Naive thymus-derived CD4-positive, alpha-beta T cell (primary cell): Measurements from ENCODE around the gene CDH4. TPM values are rescaled to one million over a fixed set of nuclear protein-coding genes. Genes with fewer than 3 reads are reported as not detected.

Experiments
- ATAC-seq: fragments of 150-1000 bp; cut with Tn5 transposase; 2 replicates; pipeline ENCODE4 v1.10.0; 2021; ENCODE audit warnings: mild to moderate bottlenecking, moderate library complexity
- CTCF ChIA-PET: fragments of 350-600 bp; sonication (Branson Sonifier 250); formaldehyde crosslinking; loops from one replicate; lab custom pipeline; 2021; ENCODE audit warnings: antibody characterized with exemption; lab: Charles Lee
- POLR2A ChIA-PET: fragments of 350-600 bp; sonication (Branson Sonifier 250); formaldehyde crosslinking; loops from one replicate; lab custom pipeline; 2021; ENCODE audit warnings: antibody characterized with exemption, inconsistent platforms; lab: Charles Lee
- DNase-seq, 9 donors: peaks; one replicate each; pipeline versions ENCODE4 v3.0.0 to v3.0.0-alpha.2; 2020 to 2022; ENCODE audit warnings: mixed read lengths in 1 of 9
- H3K27ac ChIP-seq: one replicate; pipeline ENCODE4 v1.7.0; 2013; ENCODE audit warnings: mild to moderate bottlenecking, low read depth, low read length, moderate library complexity
- H3K27me3 ChIP-seq, 2 donors: one replicate each; pipeline ENCODE4 v1.7.0; 2013; ENCODE audit warnings: low read length in 2 of 2, mild to moderate bottlenecking in 2 of 2, moderate library complexity in 2 of 2; ENCODE audit not compliant: control insufficient read depth in 2 of 2, insufficient read depth in 2 of 2
- H3K36me3 ChIP-seq, 3 experiments: 1 replicate in 2 of 3; 2 replicates in 1 of 3; pipeline ENCODE4 v1.7.0; 2013; ENCODE audit warnings: low read length in 3 of 3, mild to moderate bottlenecking in 3 of 3, moderate library complexity in 1 of 3; ENCODE audit not compliant: insufficient read depth in 3 of 3, control insufficient read depth in 2 of 3
- H3K4me1 ChIP-seq, 2 donors: one replicate each; pipeline ENCODE4 v1.7.0; 2013; ENCODE audit warnings: low read length in 2 of 2, mild to moderate bottlenecking in 2 of 2, moderate library complexity in 1 of 2; ENCODE audit not compliant: control insufficient read depth in 2 of 2, insufficient read depth in 2 of 2
- H3K4me3 ChIP-seq: 2 replicates; pipeline ENCODE4 v1.7.0; 2013; ENCODE audit warnings: mild to moderate bottlenecking, low read length
- H3K9me3 ChIP-seq, 3 experiments: 1 replicate in 2 of 3; 2 replicates in 1 of 3; pipeline ENCODE4 v1.7.0; 2013; ENCODE audit warnings: low read length in 3 of 3; ENCODE audit not compliant: control insufficient read depth in 2 of 3
- H3K27ac Mint-ChIP-seq, 9 donors: one replicate each; pipeline ENCODE4 v1.8.0; 2020 to 2022; ENCODE audit warnings: mixed read lengths in 9 of 9, mild to moderate bottlenecking in 8 of 9, moderate library complexity in 5 of 9, inconsistent platforms in 2 of 9
- H3K27me3 Mint-ChIP-seq, 5 donors: one replicate each; pipeline ENCODE4 v1.8.0; 2021 to 2022; ENCODE audit warnings: mixed read lengths in 5 of 5, mild to moderate bottlenecking in 1 of 5
- H3K36me3 Mint-ChIP-seq, 5 donors: one replicate each; pipeline ENCODE4 v1.8.0; 2020 to 2022; ENCODE audit warnings: mixed read lengths in 5 of 5, mild to moderate bottlenecking in 3 of 5, inconsistent platforms in 1 of 5
- H3K4me1 Mint-ChIP-seq, 7 donors: one replicate each; pipeline ENCODE4 v1.8.0; 2020 to 2022; ENCODE audit warnings: mixed read lengths in 7 of 7, mild to moderate bottlenecking in 3 of 7, inconsistent platforms in 1 of 7
- H3K4me3 Mint-ChIP-seq, 10 donors: one replicate each; pipeline ENCODE4 v1.8.0; 2020 to 2022; ENCODE audit warnings: mild to moderate bottlenecking in 10 of 10, mixed read lengths in 10 of 10, moderate library complexity in 6 of 10, inconsistent platforms in 2 of 10
- H3K9me3 Mint-ChIP-seq, 11 donors: one replicate each; pipeline ENCODE4 v1.8.0; 2020 to 2022; ENCODE audit warnings: mixed read lengths in 11 of 11, mild to moderate bottlenecking in 4 of 11, inconsistent platforms in 1 of 11, moderate library complexity in 1 of 11
- intact Hi-C, 2 donors: fragments of 100-400 bp; cut with micrococcal nuclease; formaldehyde crosslinking; loops; one replicate each; pipeline ENCODE4 v1.15.1; 2023
- polyA plus RNA-seq, 2 donors: library from polyadenylated mRNA; unstranded; fragments of 300-500 nt; fragmentation: Illumina TruSeq; gene quantifications; one replicate each; pipeline ENCODE4 v1.2.3, GENCODE V29; 2021
- total RNA-seq, 6 experiments: library from RNA in 5 of 6; stranded (reverse) in 5 of 6; gene quantifications; 1 replicate in 5 of 6; 2 replicates in 1 of 6; pipeline ENCODE4 v1.2.3 and lab custom pipeline; 2021 to 2026

CDH4 gene
- total and polyA plus RNA-seq, 7 experiments from 2014 or later = 0.05 to 0.43 (median 0.14) TPM; not detected in 1

GRCh38 chr20:61953037-61954021 lies 701.3 kb downstream of the CDH4 start:
- ChIA-PET POLR2A (no interaction called here), CTCF (no interaction called here)
- Mint-ChIP-seq H3K4me3 (no peak overlapping the region), H3K4me1 (peaks cover 0 to 3% (median 0%) of the 10 kb centered on the region in 7 donors), H3K27ac (no peak overlapping the region), H3K9me3 (peaks cover 0 to 2% (median 0%) of the 10 kb centered on the region in 11 donors), H3K36me3 (peaks cover 0 to 3% (median 0%) of the 10 kb centered on the region in 5 donors), H3K27me3 (peaks cover 10 to 25% (median 12%) of the 10 kb centered on the region in 5 donors)
- H3K4me1 ChIP-seq = no peaks in the 10 kb centered on the region
- no peak for DNase-seq
- no peaks in the 10 kb centered on the region for H3K27me3 ChIP-seq
- no peaks in the 10 kb centered on the region for H3K9me3 ChIP-seq
- H3K36me3 ChIP-seq = no peaks in the 10 kb centered on the region
- H3K4me3 ChIP-seq = no peak overlapping the region
- intact Hi-C loops = no loop called here
- H3K27ac ChIP-seq = no peak overlapping the region
- no peak for ATAC-seq

DNA sequence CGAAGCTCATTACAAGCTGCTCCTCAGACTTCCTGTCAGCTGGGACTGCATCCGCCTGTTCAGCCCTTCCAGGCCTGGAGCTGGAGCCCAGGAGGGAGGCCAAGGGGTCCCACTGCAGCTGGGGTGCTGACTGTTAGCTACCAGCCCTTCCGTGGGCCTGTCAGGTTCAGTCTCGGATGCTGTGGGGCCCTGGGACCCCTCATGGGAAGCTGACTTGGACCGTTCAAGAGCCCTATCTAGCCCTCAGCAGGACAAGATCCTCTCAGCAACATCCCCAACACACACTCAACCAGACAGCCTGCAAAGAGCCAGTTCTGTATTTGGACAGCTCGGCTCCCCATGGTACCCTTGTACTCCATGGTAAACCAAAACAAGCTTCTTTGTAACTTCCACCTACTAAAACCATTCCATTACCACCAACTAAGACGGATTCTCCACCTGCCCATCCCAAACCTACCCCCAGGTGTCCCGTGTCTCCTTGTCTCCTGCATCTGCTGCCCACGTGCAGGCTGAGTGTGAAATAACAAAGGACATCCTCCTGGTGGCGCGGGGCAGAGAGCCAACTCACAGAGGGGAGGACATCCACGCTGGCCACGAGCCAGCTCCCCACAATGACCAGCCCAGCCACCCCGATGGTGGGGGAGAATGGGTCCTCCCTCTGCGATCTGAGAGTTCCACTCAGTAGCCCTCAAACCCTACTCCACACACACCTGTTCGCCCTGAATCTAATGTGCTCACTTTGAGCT lies 702.4 kb downstream of the CDH4 start:
- Mint-ChIP-seq H3K27ac (no peak overlapping the region), H3K36me3 (peaks cover 0 to 3% (median 0%) of the 10 kb centered on the region in 5 donors), H3K4me1 (peaks cover 0 to 3% (median 0%) of the 10 kb centered on the region in 7 donors), H3K27me3 (peaks cover 10 to 25% (median 12%) of the 10 kb centered on the region in 5 donors), H3K9me3 (no peaks in the 10 kb centered on the region), H3K4me3 (no peak overlapping the region)
- Histone ChIP-seq H3K36me3 (no peaks in the 10 kb centered on the region), H3K4me1 (no peaks in the 10 kb centered on the region), H3K27ac (no peak overlapping the region), H3K4me3 (no peak overlapping the region), H3K27me3 (no peaks in the 10 kb centered on the region), H3K9me3 (no peaks in the 10 kb centered on the region)
- ChIA-PET CTCF (interaction anchor here (0.6 kb wide), 1 partner anchor 161 kb away, joined by 3 read pairs; no protein-coding TSS in a partner anchor), POLR2A (no interaction called here)
- DNase-seq (no peak), ATAC-seq (no peak)
- intact Hi-C loops = no loop called here

- Histone ChIP-seq H3K9me3 (no peaks in the 10 kb centered on the region), H3K27me3 (no peaks in the 10 kb centered on the region), H3K4me3 (no peak overlapping the region), H3K4me1 (no peaks in the 10 kb centered on the region), H3K36me3 (no peaks in the 10 kb centered on the region), H3K27ac (no peak overlapping the region)
- peaks cover 10 to 25% (median 12%) of the 10 kb centered on the region in 5 donors for H3K27me3 Mint-ChIP-seq
- H3K36me3 Mint-ChIP-seq = peaks cover 0 to 3% (median 0%) of the 10 kb centered on the region in 5 donors
- ChIA-PET POLR2A (no interaction called here), CTCF (no interaction called here)
- H3K4me1 Mint-ChIP-seq = peaks cover 0 to 3% (median 0%) of the 10 kb centered on the region in 7 donors
- H3K9me3 Mint-ChIP-seq = no peaks in the 10 kb centered on the region
- no peak overlapping the region for H3K27ac Mint-ChIP-seq
- intact Hi-C loops = no loop called here
- no peak for DNase-seq
- no peak for ATAC-seq
- no peak overlapping the region for H3K4me3 Mint-ChIP-seq
These were observed 703.8 kb downstream of the CDH4 start for GRCh38 chr20:61955668-61956395.

DNA sequence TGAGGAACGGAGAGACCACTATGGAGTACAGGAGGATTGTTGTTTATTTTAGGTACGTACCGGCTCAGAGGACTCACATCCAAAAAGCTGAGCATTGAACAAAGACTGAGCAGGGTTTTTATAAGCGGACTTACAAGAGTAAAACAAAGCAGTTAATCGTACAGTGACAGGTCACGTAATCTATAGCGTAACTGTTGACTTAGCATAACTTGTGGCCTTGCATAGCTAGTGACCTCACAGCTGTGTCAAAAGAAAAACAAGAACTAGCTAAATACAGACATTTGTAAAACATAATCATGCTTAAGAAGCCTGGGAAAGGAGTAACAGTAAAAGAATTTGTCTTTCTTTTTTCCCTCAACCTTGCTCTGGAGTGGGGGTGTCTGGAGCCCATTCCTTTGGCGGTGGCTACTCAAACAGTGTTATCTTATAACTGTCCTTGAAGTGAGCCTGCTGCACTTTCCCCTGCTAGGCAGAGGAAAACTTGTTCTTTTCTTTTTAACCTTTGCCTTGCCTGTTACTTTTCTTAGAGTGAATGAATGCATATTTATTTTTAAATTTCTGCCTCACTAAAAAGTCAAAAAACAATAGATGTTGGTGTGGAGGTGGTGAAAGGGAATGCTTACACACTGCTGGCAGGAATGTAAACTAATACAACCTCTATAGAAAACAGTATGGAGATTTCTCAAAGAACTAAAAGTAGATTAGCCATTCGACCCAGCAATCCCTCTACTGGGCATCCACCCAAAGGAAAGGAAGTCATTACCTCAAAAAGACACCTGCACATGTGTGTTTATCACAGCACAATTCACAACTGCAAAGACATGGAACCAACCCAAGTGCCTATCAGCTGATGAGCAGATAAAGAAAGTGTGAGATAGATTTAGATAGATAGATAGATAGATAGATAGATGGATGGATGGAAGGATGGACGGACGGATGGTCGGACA lies 704.6 kb downstream of the CDH4 start:
- CTCF ChIA-PET = no interaction called here
- peaks cover 0 to 7% (median 3%) of the 10 kb centered on the region in 5 donors for H3K36me3 Mint-ChIP-seq

DNA sequence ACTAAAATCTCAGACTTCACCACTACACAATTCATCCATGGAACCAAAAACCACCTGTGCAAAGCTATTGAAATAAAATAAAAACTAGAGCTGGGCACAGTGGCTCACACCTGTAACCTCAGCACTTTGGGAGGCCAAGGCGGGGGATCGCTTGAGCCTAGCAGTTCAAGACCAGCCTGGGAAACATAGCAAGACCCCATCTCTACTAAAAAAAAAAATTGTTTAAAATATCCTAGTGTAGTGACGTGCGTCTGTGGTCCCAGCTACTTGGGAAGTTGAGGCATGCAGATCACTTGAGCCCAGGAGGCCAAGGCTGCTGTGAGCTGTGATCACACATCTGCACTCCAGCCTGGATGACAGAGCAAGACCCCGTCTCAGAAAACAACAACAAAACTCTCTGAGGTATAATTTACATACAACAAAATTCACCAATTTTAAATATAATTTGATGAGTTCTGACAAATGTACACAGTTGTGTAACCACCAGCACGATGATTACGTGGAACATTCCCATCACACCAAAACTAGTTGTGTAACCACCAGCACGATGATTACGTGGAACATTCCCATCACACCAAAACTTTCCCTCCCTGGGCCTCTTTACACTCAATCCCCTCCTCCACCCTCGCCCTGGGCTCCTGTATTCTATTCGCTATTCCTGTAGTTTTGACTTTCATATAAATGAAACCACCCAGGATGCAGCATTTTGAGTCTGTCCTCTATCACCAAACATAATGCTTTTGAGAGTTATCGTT lies 706.1 kb downstream of the CDH4 start:
- Mint-ChIP-seq H3K4me1 (peaks cover 0 to 2% (median 0%) of the 10 kb centered on the region in 7 donors), H3K4me3 (no peak overlapping the region)
- CTCF ChIA-PET = no interaction called here

More for the DNA sequence above, 704.6 kb downstream of the CDH4 start:
- Histone ChIP-seq H3K36me3 (no peaks in the 10 kb centered on the region), H3K27ac (no peak overlapping the region), H3K27me3 (no peaks in the 10 kb centered on the region), H3K9me3 (no peaks in the 10 kb centered on the region), H3K4me1 (no peaks in the 10 kb centered on the region), H3K4me3 (no peak overlapping the region)
- peaks cover 0 to 6% (median 0%) of the 10 kb centered on the region in 11 donors for H3K9me3 Mint-ChIP-seq
- H3K4me1 Mint-ChIP-seq = peaks cover 0 to 3% (median 0%) of the 10 kb centered on the region in 7 donors
- intact Hi-C loops = no loop called here
- H3K27me3 Mint-ChIP-seq = peaks cover 10 to 26% (median 12%) of the 10 kb centered on the region in 5 donors
- no peak overlapping the region for H3K4me3 Mint-ChIP-seq
- DNase-seq (no peak), ATAC-seq (no peak)
- no peak overlapping the region for H3K27ac Mint-ChIP-seq
- POLR2A ChIA-PET = no interaction called here

More for the DNA sequence above, 706.1 kb downstream of the CDH4 start:
- H3K27me3 ChIP-seq = no peaks in the 10 kb centered on the region
- Mint-ChIP-seq H3K36me3 (peaks cover 0 to 7% (median 0%) of the 10 kb centered on the region in 5 donors), H3K27ac (no peak overlapping the region), H3K27me3 (peaks cover 7 to 28% (median 10%) of the 10 kb centered on the region in 5 donors), H3K9me3 (peaks cover 0 to 8% (median 0%) of the 10 kb centered on the region in 11 donors)
- no peaks in the 10 kb centered on the region for H3K36me3 ChIP-seq
- ATAC-seq (no peak), DNase-seq (no peak)
- no peak overlapping the region for H3K27ac ChIP-seq
- intact Hi-C loops = no loop called here
- H3K4me3 ChIP-seq = no peak overlapping the region
- H3K9me3 ChIP-seq = no peaks in the 10 kb centered on the region
- H3K4me1 ChIP-seq = no peaks in the 10 kb centered on the region
- POLR2A ChIA-PET = no interaction called here
